K562 (cell line): ENCODE results near the gene SMG5. TPM values are rescaled to one million over a fixed set of nuclear protein-coding genes. Genes with fewer than 3 reads are reported as not detected.
A peak's percentile ranks its signal among the peaks of the same experiment; 100 is the strongest.

ENCODE experiments used
- ATAC-seq: fragments of 200-7000 bp; cut with Tn5 transposase; 3 replicates; pipeline ENCODE4 v1.9.1; 2020; ENCODE audit warnings: moderate library complexity
- BruUV-seq: library from RNA; stranded (reverse); fragments of 400-500 nt; replicated peaks from 2 replicates; lab custom pipeline; 2021; lab: Mats Ljungman, UMichigan
- CTCF ChIA-PET: fragments of 300-600 bp; formaldehyde crosslinking; extraction: SDS; loops from one replicate; lab custom pipeline; 2021; ENCODE audit warnings: low intra/inter-chr PET ratio; lab: Yijun Ruan, JAX
- POLR2A ChIA-PET: fragments of 300-600, 350-650 bp; sonication (Branson Sonifier 250); formaldehyde crosslinking; extraction: SDS; loops from one replicate; lab custom pipeline; 2021; ENCODE audit warnings: antibody characterized with exemption, inconsistent platforms; lab: Yijun Ruan, JAX
- DNase-seq, 4 experiments: peaks; one replicate each; pipeline versions ENCODE4 v3.0.0 to v3.0.0-alpha.2; 2011 to 2018; ENCODE audit warnings: low spot score in 3 of 4, mixed read lengths in 3 of 4; ENCODE audit errors: extremely low read depth in 1 of 4
- FAIRE-seq: peaks from 2 replicates; lab custom pipeline; 2011; peaks lifted over from hg19 to GRCh38; lab: Jason Lieb, UNC
- H2AFZ ChIP-seq: 2 replicates; pipeline ENCODE4 v1.6.0; 2011; ENCODE audit warnings: low read depth, low read length, control low read depth, inconsistent platforms
- H3K27ac ChIP-seq: fragments of 200-600 bp; 3 replicates; pipeline ENCODE4 v1.8.0; 2011; ENCODE audit warnings: low read depth, mild to moderate bottlenecking, control low read depth, inconsistent platforms, low read length, moderate library complexity, mixed read lengths; ENCODE audit errors: extremely low read depth
- H3K27me3 ChIP-seq, 2 experiments: fragments of 300-600 bp in 1 of 2; 2 replicates in 1 of 2; 3 replicates in 1 of 2; pipeline versions ENCODE4 v1.6.0 to v1.8.0; 2011; ENCODE audit warnings: inconsistent platforms in 2 of 2, low read length in 2 of 2, mild to moderate bottlenecking in 1 of 2, mixed read lengths in 1 of 2, moderate library complexity in 1 of 2; ENCODE audit not compliant: control insufficient read depth in 2 of 2, insufficient read depth in 2 of 2
- H3K36me3 ChIP-seq: fragments of 300-600 bp; 3 replicates; pipeline ENCODE4 v1.8.0; 2011; ENCODE audit warnings: mild to moderate bottlenecking, low read length, inconsistent platforms; ENCODE audit not compliant: control insufficient read depth, insufficient read depth
- H3K4me1 ChIP-seq, 2 experiments: fragments of 200-600 bp in 1 of 2; replicated peaks in 1 of 2; 2 replicates in 1 of 2; 3 replicates in 1 of 2; pipeline versions ENCODE4 v1.5.1 to v1.8.0; 2011; ENCODE audit warnings: inconsistent platforms in 2 of 2, low read length in 2 of 2, mild to moderate bottlenecking in 1 of 2, mixed read lengths in 1 of 2, moderate library complexity in 1 of 2; ENCODE audit not compliant: control insufficient read depth in 2 of 2, insufficient read depth in 2 of 2
- H3K4me2 ChIP-seq: 2 replicates; pipeline ENCODE4 v1.6.1; 2011; ENCODE audit warnings: low read length, control low read depth, inconsistent platforms, mixed read lengths; ENCODE audit not compliant: insufficient read depth
- H3K4me3 ChIP-seq: fragments of 200-600 bp; sonication (generic), shearing (Covaris generic); 2 replicates; pipeline ENCODE4 v1.5.1; 2016; ENCODE audit warnings: control low read depth, inconsistent platforms
- H3K79me2 ChIP-seq: fragments of 200-600 bp; 3 replicates; pipeline ENCODE4 v1.8.0; 2011; ENCODE audit warnings: low read length, inconsistent platforms; ENCODE audit not compliant: control insufficient read depth, insufficient read depth
- H3K9ac ChIP-seq, 2 experiments: 2 replicates each; pipeline versions ENCODE4 v1.6.0 to v1.6.1; 2011; ENCODE audit warnings: low read depth in 2 of 2, low read length in 2 of 2, control low read depth in 1 of 2, inconsistent platforms in 1 of 2, mild to moderate bottlenecking in 1 of 2, mixed read lengths in 1 of 2; ENCODE audit not compliant: insufficient read depth in 1 of 2
- H3K9me1 ChIP-seq: one replicate; pipeline ENCODE4 v1.6.0; 2011; ENCODE audit warnings: inconsistent platforms, mild to moderate bottlenecking, low read length, moderate library complexity; ENCODE audit not compliant: control insufficient read depth, insufficient read depth
- H3K9me3 ChIP-seq: replicated peaks from 2 replicates; pipeline ENCODE4 v1.5.1; 2011; ENCODE audit warnings: low read depth, low read length, inconsistent platforms; ENCODE audit not compliant: control insufficient read depth, insufficient read depth
- H4K20me1 ChIP-seq: replicated peaks from 2 replicates; pipeline ENCODE4 v1.6.1; 2011; ENCODE audit warnings: low read length, inconsistent platforms, mixed read lengths; ENCODE audit not compliant: control insufficient read depth, insufficient read depth
- BACH1 ChIP-seq: fragments of 200-800 bp; sonication (Bioruptor generic); IDR thresholded peaks from 2 replicates; pipeline ENCODE4 v1.6.1; 2016; ENCODE audit warnings: missing genetic modification characterization, missing compliant biosample characterization
- BRCA1 ChIP-seq, 2 experiments: fragments of 450-650 bp in 1 of 2; sonication (generic) in 1 of 2; formaldehyde crosslinking in 1 of 2; IDR thresholded peaks; 2 replicates each; pipeline versions ENCODE4 v1.5.0 to v1.6.1; 2017 to 2020; ENCODE audit warnings: mild to moderate bottlenecking in 1 of 2, missing genetic modification reagents in 1 of 2
- FOSL1 ChIP-seq: fragments of 200-800 bp; sonication (Bioruptor generic); conservative IDR thresholded peaks from 2 replicates; pipeline ENCODE4 v1.6.1; 2016; ENCODE audit warnings: missing genetic modification characterization, missing compliant biosample characterization
- MXI1 ChIP-seq: IDR thresholded peaks from 2 replicates; pipeline ENCODE4 v1.6.1; 2011; ENCODE audit warnings: low read depth, mild to moderate bottlenecking, improper control_type of control experiment, low read length
- PPARD ChIP-seq: fragments of 250-450 bp; sonication (Bioruptor Pico); IDR thresholded peaks from 2 replicates; pipeline ENCODE4 v1.8.0; 2022; ENCODE audit warnings: inconsistent platforms, mild to moderate bottlenecking, moderate library complexity
- SRSF9 ChIP-seq: fragments of 200-400 bp; formaldehyde crosslinking; IDR thresholded peaks from 2 replicates; pipeline ENCODE4 v1.6.1; 2017; ENCODE audit warnings: low read depth, low read length, borderline replicate concordance
- ZBTB2 ChIP-seq: fragments of 450-650 bp; IDR thresholded peaks from 2 replicates; pipeline ENCODE4 v1.6.1; 2016; ENCODE audit warnings: antibody characterized with exemption
- ZNF280A ChIP-seq: fragments of 450-650 bp; IDR thresholded peaks from 2 replicates; pipeline ENCODE4 v1.6.1; 2018; ENCODE audit warnings: mild to moderate bottlenecking, low read depth; ENCODE audit not compliant: partially characterized antibody
- WGBS: fragments of 100-300 bp; shearing (Covaris generic); methylation state at CpG from one replicate; pipeline ENCODE4 v1.1.6; 2016; ENCODE audit warnings: low coverage, mixed read lengths; ENCODE audit not compliant: insufficient coverage; ENCODE audit errors: missing lambda C conversion rate; 5-methylcytosine and 5-hydroxymethylcytosine counted together
- in situ Hi-C: fragments of 300-500 bp; cut with MboI; formaldehyde crosslinking; loops from 4 replicates; pipeline ENCODE4 v1.15.0; 2018; ENCODE audit warnings: inconsistent platforms, mixed read lengths
- intact Hi-C: fragments of 100-400 bp; cut with micrococcal nuclease; formaldehyde crosslinking; loops from 2 replicates; pipeline ENCODE4 v1.14.2; 2022
- polyA plus RNA-seq, 8 experiments: library from polyadenylated mRNA; depleted of rRNA in 4 of 8; stranded (reverse) in 5 of 8; unstranded in 3 of 8; fragments of >200 nt; fragmentation: Nextera tagmentation in 2 of 8; fragmentation: Illumina TruSeq in 1 of 8; extraction: Ambion mirVana in 2 of 8; extraction: Trizol in 1 of 8; gene quantifications; 2 replicates each; pipeline versions ENCODE4 v1.2.1 to v1.2.3, GENCODE V29; 2011 to 2014; ENCODE audit warnings: inconsistent platforms in 1 of 8, missing spikeins in 1 of 8
- total RNA-seq, 7 experiments: library from RNA; depleted of rRNA in 6 of 7; stranded (reverse); fragments of >200 nt in 6 of 7; fragmentation: Illumina TruSeq in 2 of 7; extraction: Trizol in 2 of 7; gene quantifications; 2 replicates each; pipeline versions ENCODE4 v1.2.1 to v1.2.3, GENCODE V29; 2011 to 2021; ENCODE audit warnings: low replicate concordance in 1 of 7

SMG5 gene
- total and polyA plus RNA-seq, 9 of the 15 experiments (the other 6 are each of a cell fraction or from before 2014, with no cell fraction given): 1.4 to 85.9 (median 53.0) TPM

GRCh38 chr1:156283521-156283920 is 896 bp upstream of the SMG5 start:
- H3K27me3 ChIP-seq: no peaks in the 10 kb centered on the region
- TF ChIP-seq SRSF9: no peak
- TF ChIP-seq BACH1 (tag): peak; percentile 6; the same call in 1 of the 2 replicates
- no peaks in the 10 kb centered on the region for H3K9me3 ChIP-seq
- H2AFZ ChIP-seq: peak overlapping the region; percentile 97
- POLR2A ChIA-PET: interaction anchor here (0.6 to 6.3 kb wide), 16 partner anchors 8 to 155 kb away, joined by 3 to 63 read pairs (median 6); partner anchors contain the start of genes GLMP, PMF1 and VHLL
- peaks cover 51% of the 10 kb centered on the region for H3K79me2 ChIP-seq
- intact Hi-C loops (no loop called here), in situ Hi-C loops (no loop called here)
- peak overlapping the region; percentile 97 for H3K4me3 ChIP-seq
- DNase-seq (no peak), FAIRE-seq (no peak), ATAC-seq (no peak)
- 14% methylated on average over 1 of the region's 1 CpG for WGBS
- peaks cover 6 to 10% of the 10 kb centered on the region in 2 experiments; a peak in 4 of 5 replicates for H3K4me1 ChIP-seq
- CTCF ChIA-PET: no interaction called here
- H3K36me3 ChIP-seq: peaks cover 38% of the 10 kb centered on the region
- H3K27ac ChIP-seq: peak overlapping the region; percentile 93; the same call in 2 of the 3 replicates
- no TSS peak for BruUV-seq
- peak overlapping the region; percentile 100 for H3K4me2 ChIP-seq
- H3K9me1 ChIP-seq: no peaks in the 10 kb centered on the region
- H3K9ac ChIP-seq: peak overlapping the region; percentile 91 to 97; a peak in 3 of 4 replicates
- H4K20me1 ChIP-seq: peaks cover 11% of the 10 kb centered on the region; the same call in 1 of the 2 replicates

GRCh38 chr1:156281693-156282478 is 739 bp downstream of the SMG5 start:
- ATAC-seq: peak; percentile 10
- POLR2A ChIA-PET: interaction anchor here (0.6 to 6.3 kb wide), 25 partner anchors 10 to 262 kb away, joined by 3 to 63 read pairs (median 4); partner anchors contain the start of genes GLMP and PMF1
- TF ChIP-seq PPARD (CRISPR knock-in tag) (no peak), MXI1 (no peak), ZBTB2 (0 out of 2 replicates have a peak, but pooled peaks have one; percentile 56), FOSL1 (tag) (no peak), BRCA1 (IDR thresholded peaks at IDR 0.05) (no peak), BRCA1 (CRISPR knock-in tag; IDR thresholded peaks at IDR 0.05) (no peak), ZNF280A (no peak)

More at GRCh38 chr1:156281693-156282478, 739 bp downstream of the SMG5 start:
- Histone ChIP-seq H3K9ac (peak overlapping the region; percentile 91 to 97), H3K36me3 (peaks cover 54% of the 10 kb centered on the region), H3K27me3 (no peaks in the 10 kb centered on the region), H3K79me2 (peaks cover 52% of the 10 kb centered on the region), H3K4me1 (peaks cover 6 to 10% of the 10 kb centered on the region in 2 experiments; a peak in 4 of 5 replicates), H3K4me3 (peak overlapping the region; percentile 97), H2AFZ (peak overlapping the region; percentile 95), H4K20me1 (peaks cover 11% of the 10 kb centered on the region; the same call in 1 of the 2 replicates), H3K27ac (peak overlapping the region; percentile 93), H3K9me3 (no peaks in the 10 kb centered on the region), H3K9me1 (no peaks in the 10 kb centered on the region), H3K4me2 (peak overlapping the region; percentile 100)
- DNase-seq (peak in 1 of 4 experiments; percentile 59), FAIRE-seq (peak; percentile 84)
- BruUV-seq: TSS peak; percentile 62
- WGBS: 3% methylated on average over 17 of the region's 22 CpGs
- in situ Hi-C loops: no loop called here
- CTCF ChIA-PET: no interaction called here
- intact Hi-C loops: no loop called here
